Thyroid gland (tissue), 4 donors: ENCODE data around the gene OPRM1.

Experiments
- POLR2A ChIP-seq, 2 donors: fragments of 450-650 bp; IDR thresholded peaks; one replicate each; pipeline ENCODE4 v1.6.1; 2017; ENCODE audit warnings: antibody characterized with exemption in 2 of 2, mild to moderate bottlenecking in 2 of 2, moderate library complexity in 1 of 2
- TF ChIP-seq, protein P1 (sequence below), 6 experiments: fragments of 200-600 bp in 3 of 6; fragments of 450-650 bp in 3 of 6; sonication (generic) in 3 of 6; IDR thresholded peaks; one replicate each; pipeline ENCODE4 v1.5.1; 2016 to 2019; ENCODE audit warnings: antibody characterized with exemption in 6 of 6, mild to moderate bottlenecking in 2 of 6, inconsistent platforms in 1 of 6, moderate library complexity in 1 of 6

DNA sequence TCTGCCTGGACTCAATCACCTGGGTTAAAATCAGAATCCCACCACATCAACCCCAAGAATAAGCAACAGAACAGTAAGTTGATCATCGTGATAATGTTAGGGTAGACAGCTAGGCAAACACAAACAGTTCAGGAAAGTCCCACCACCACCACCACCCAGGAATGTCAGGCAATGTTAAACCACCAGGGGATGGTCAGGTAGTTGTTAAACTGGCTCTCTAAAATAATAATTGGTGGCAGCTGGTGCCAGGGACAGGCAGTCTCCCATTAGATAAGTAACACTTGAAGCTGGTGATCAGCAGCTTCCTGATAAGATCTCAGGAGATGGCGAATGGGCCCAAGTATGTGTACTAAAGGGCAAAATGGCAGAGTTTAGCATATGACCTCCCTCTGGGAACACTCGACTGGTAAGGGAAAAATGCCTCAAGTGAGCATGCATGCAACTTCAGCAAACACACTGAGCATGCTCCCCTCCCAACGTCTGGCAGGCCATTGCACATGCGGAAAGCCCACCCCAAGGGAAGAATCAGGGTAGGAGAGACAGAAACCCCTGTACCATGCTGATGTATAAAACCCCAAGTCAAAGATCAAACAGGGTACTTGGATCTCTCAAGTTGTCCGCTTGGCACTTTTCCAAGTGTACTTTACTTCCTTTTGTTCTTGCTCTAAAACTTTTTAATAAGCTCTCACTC, 250.9 kb downstream of the OPRM1 start:
- TF ChIP-seq, protein P1, sequence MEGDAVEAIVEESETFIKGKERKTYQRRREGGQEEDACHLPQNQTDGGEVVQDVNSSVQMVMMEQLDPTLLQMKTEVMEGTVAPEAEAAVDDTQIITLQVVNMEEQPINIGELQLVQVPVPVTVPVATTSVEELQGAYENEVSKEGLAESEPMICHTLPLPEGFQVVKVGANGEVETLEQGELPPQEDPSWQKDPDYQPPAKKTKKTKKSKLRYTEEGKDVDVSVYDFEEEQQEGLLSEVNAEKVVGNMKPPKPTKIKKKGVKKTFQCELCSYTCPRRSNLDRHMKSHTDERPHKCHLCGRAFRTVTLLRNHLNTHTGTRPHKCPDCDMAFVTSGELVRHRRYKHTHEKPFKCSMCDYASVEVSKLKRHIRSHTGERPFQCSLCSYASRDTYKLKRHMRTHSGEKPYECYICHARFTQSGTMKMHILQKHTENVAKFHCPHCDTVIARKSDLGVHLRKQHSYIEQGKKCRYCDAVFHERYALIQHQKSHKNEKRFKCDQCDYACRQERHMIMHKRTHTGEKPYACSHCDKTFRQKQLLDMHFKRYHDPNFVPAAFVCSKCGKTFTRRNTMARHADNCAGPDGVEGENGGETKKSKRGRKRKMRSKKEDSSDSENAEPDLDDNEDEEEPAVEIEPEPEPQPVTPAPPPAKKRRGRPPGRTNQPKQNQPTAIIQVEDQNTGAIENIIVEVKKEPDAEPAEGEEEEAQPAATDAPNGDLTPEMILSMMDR (IDR thresholded peaks at IDR 0.05), result peak in 4 of 6 experiments; percentile 24 to 64 (median 39)
- TF ChIP-seq POLR2A (IDR thresholded peaks at IDR 0.05), result no peak
